ENCODE results near the gene NDUFAF8. TPM values are rescaled to one million over a fixed set of nuclear protein-coding genes. Genes with fewer than 3 reads are reported as not detected.

Gene NDUFAF8
- total and polyA plus RNA-seq, 7 donors, result 8.6 to 52.4 (median 30.0) TPM

- intact Hi-C loops (cut with DNase I), result no loop called here
- no peak overlapping the region for H3K4me3 ChIP-seq
- no peaks in the 10 kb centered on the region for H3K27me3 ChIP-seq
- 94 to 95% methylated on average over 23 of the region's 23 CpGs for WGBS, 2 donors
- no peak for DNase-seq
- H3K9me3 ChIP-seq, result no peaks in the 10 kb centered on the region
- TF ChIP-seq POLR2AphosphoS5 (IDR thresholded peaks at IDR 0.05) (no peak), POLR2A (IDR thresholded peaks at IDR 0.05) (no peak)
- peaks cover 9 to 61% (median 36%) of the 10 kb centered on the region in 4 donors for H3K36me3 ChIP-seq
- peaks cover 0 to 19% (median 16%) of the 10 kb centered on the region in 4 donors for H3K4me1 ChIP-seq
- no peak overlapping the region for H3K27ac ChIP-seq
Measured at GRCh38 chr17:81259058-81259605, 20.0 kb downstream of the NDUFAF8 start.

- WGBS, 2 donors, result 95 to 96% methylated on average over 17 of the region's 17 CpGs
- Histone ChIP-seq H3K4me1 (peaks cover 0 to 9% (median 7%) of the 10 kb centered on the region in 4 donors), H3K9me3 (no peaks in the 10 kb centered on the region), H3K36me3 (peaks cover 13 to 71% (median 42%) of the 10 kb centered on the region in 4 donors), H3K27me3 (no peaks in the 10 kb centered on the region), H3K27ac (no peak overlapping the region), H3K4me3 (no peak overlapping the region)
- no peak for DNase-seq
- intact Hi-C loops (cut with DNase I), result no loop called here
- no peak for TF ChIP-seq POLR2A (IDR thresholded peaks at IDR 0.05)
- TF ChIP-seq POLR2AphosphoS5 (IDR thresholded peaks at IDR 0.05), result no peak
- no peak for TF ChIP-seq EP300 (IDR thresholded peaks at IDR 0.05)
- TF ChIP-seq CTCF (IDR thresholded peaks at IDR 0.05), result no peak
Measured at GRCh38 chr17:81260171-81260570, 21.1 kb downstream of the NDUFAF8 start.

GRCh38 chr17:81260641-81261040 lies 21.5 kb downstream of the NDUFAF8 start:
- Histone ChIP-seq H3K36me3 (peaks cover 13 to 75% (median 44%) of the 10 kb centered on the region in 4 donors), H3K27ac (no peak overlapping the region), H3K27me3 (no peaks in the 10 kb centered on the region), H3K4me3 (no peak overlapping the region), H3K4me1 (peaks cover 0 to 4% (median 3%) of the 10 kb centered on the region in 4 donors), H3K9me3 (no peaks in the 10 kb centered on the region)
- 94 to 95% methylated on average over 19 of the region's 19 CpGs for WGBS, 2 donors
- intact Hi-C loops (cut with DNase I), result no loop called here
- no peak for TF ChIP-seq CTCF (IDR thresholded peaks at IDR 0.05)
- DNase-seq, result no peak

- intact Hi-C loops (cut with DNase I), result no loop called here
- no peak overlapping the region for H3K4me3 ChIP-seq
- DNase-seq, result no peak
- H3K27ac ChIP-seq, result no peak overlapping the region
- H3K36me3 ChIP-seq, result peaks cover 13 to 79% (median 45%) of the 10 kb centered on the region in 4 donors
- no peak for TF ChIP-seq POLR2AphosphoS5 (IDR thresholded peaks at IDR 0.05)
- no peak for TF ChIP-seq CTCF (IDR thresholded peaks at IDR 0.05)
- TF ChIP-seq POLR2A (IDR thresholded peaks at IDR 0.05), result no peak
- TF ChIP-seq EP300 (IDR thresholded peaks at IDR 0.05), result no peak
- H3K9me3 ChIP-seq, result no peaks in the 10 kb centered on the region
- 95 to 96% methylated on average over 18 of the region's 18 CpGs for WGBS, 2 donors
- no peaks in the 10 kb centered on the region for H3K27me3 ChIP-seq
- H3K4me1 ChIP-seq, result no peaks in the 10 kb centered on the region
Measured at GRCh38 chr17:81261096-81261495, 22.0 kb downstream of the NDUFAF8 start.

GRCh38 chr17:81261582-81262336 lies 22.6 kb downstream of the NDUFAF8 start:
- TF ChIP-seq POLR2A (IDR thresholded peaks at IDR 0.05) (no peak), CTCF (IDR thresholded peaks at IDR 0.05) (no peak), POLR2AphosphoS5 (IDR thresholded peaks at IDR 0.05) (no peak), EP300 (IDR thresholded peaks at IDR 0.05) (no peak)
- H3K4me1 ChIP-seq, result no peaks in the 10 kb centered on the region
- intact Hi-C loops (cut with DNase I), result no loop called here
- no peak for DNase-seq
- H3K36me3 ChIP-seq, result peaks cover 13 to 79% (median 45%) of the 10 kb centered on the region in 4 donors
- H3K4me3 ChIP-seq, result no peak overlapping the region
- no peak overlapping the region for H3K27ac ChIP-seq
- H3K9me3 ChIP-seq, result no peaks in the 10 kb centered on the region
- 93 to 94% methylated on average over 36 of the region's 36 CpGs for WGBS, 2 donors
- no peaks in the 10 kb centered on the region for H3K27me3 ChIP-seq
